Mesothelial cell of epicardium (in vitro differentiated cells): ENCODE results near the gene TXN. TPM values are rescaled to one million over a fixed set of nuclear protein-coding genes. Genes with fewer than 3 reads are reported as not detected.

ENCODE experiments used
- DNase-seq, 2 experiments: peaks; one replicate each; pipeline ENCODE4 v3.0.0; 2021; ENCODE audit warnings: low spot score in 2 of 2; ENCODE audit not compliant: unreplicated experiment in 2 of 2
- H3K27ac Mint-ChIP-seq: 2 replicates; pipeline ENCODE4 v1.8.0; 2021; ENCODE audit warnings: mixed read lengths
- H3K27me3 Mint-ChIP-seq: 2 replicates; pipeline ENCODE4 v1.8.0; 2021; ENCODE audit warnings: low read depth, mixed read lengths
- H3K36me3 Mint-ChIP-seq: 2 replicates; pipeline ENCODE4 v1.8.0; 2021; ENCODE audit warnings: mixed read lengths
- H3K4me1 Mint-ChIP-seq: 2 replicates; pipeline ENCODE4 v1.8.0; 2021; ENCODE audit warnings: mixed read lengths
- H3K4me3 Mint-ChIP-seq: 2 replicates; pipeline ENCODE4 v1.8.0; 2021; ENCODE audit warnings: mild to moderate bottlenecking, moderate library complexity, mixed read lengths
- H3K9me3 Mint-ChIP-seq: 2 replicates; pipeline ENCODE4 v1.8.0; 2021; ENCODE audit warnings: mixed read lengths
- CTCF ChIP-seq: fragments of 200-600 bp; sonication (generic); IDR thresholded peaks from one replicate; pipeline ENCODE4 v1.5.0; 2021; ENCODE audit warnings: antibody characterized with exemption; ENCODE audit not compliant: unreplicated experiment
- total RNA-seq: library from RNA; stranded (reverse); gene quantifications from 3 replicates; pipeline ENCODE4 v1.2.1, GENCODE V29; 2021

Gene TXN
- total RNA-seq, 1 donor from 2014 or later = 114 TPM

- Mint-ChIP-seq H3K36me3 (no peaks in the 10 kb centered on the region), H3K9me3 (peaks cover 11% of the 10 kb centered on the region), H3K4me3 (peak overlapping the region; percentile 8), H3K4me1 (peaks cover 5% of the 10 kb centered on the region), H3K27me3 (peaks cover 2% of the 10 kb centered on the region), H3K27ac (no peak overlapping the region)
- TF ChIP-seq CTCF = peak; percentile 92
- no peak for DNase-seq
Observed at GRCh38 chr9:110217656-110218099, 38.6 kb downstream of the TXN start.

DNA sequence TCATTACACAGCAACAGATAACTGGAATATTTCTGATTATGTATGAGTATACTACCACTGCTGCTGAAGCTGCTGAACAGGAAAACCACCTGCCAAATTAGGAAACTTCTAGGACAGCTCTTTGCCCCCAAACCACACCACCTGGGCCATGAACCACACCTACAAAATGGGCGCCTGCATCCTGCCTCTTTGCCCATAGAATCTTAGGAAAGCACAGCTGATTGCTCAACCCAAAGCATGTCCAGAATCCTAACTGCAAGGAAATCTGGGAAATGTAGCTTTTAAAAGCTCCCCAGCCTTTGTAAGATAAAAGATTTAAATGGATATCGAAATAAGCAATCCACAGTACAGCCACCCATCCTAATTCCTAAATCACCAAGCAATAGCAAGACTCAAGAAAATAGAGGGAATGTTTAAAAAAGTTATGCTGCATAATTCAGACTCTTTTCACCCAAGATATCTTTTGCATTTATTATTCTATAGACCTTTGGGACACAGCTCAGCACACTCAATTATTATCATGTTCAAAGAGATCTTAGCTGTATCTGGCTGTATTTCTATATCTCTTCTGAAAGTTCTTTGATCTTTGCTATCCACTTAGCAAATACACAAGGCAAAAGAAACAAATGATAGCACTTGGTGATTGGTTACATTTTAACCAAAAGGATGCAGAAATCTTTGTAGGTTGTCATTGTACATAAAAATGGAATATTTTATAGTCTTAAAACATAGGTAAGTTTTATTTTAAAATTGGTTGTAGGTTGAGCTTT, 41.5 kb downstream of the TXN start:
- Mint-ChIP-seq H3K36me3 (no peaks in the 10 kb centered on the region), H3K4me3 (no peak overlapping the region), H3K9me3 (peaks cover 11% of the 10 kb centered on the region), H3K27me3 (peaks cover 4% of the 10 kb centered on the region), H3K4me1 (peaks cover 5% of the 10 kb centered on the region), H3K27ac (no peak overlapping the region)
- no peak for DNase-seq
- no peak for TF ChIP-seq CTCF

GRCh38 chr9:110214090-110214489, 42.2 kb downstream of the TXN start:
- Mint-ChIP-seq H3K4me1 (peaks cover 5% of the 10 kb centered on the region), H3K27me3 (peaks cover 4% of the 10 kb centered on the region), H3K9me3 (peaks cover 11% of the 10 kb centered on the region), H3K27ac (no peak overlapping the region), H3K4me3 (no peak overlapping the region), H3K36me3 (no peaks in the 10 kb centered on the region)
- DNase-seq = no peak
- TF ChIP-seq CTCF = no peak

- H3K27ac Mint-ChIP-seq = no peak overlapping the region
- H3K36me3 Mint-ChIP-seq = no peaks in the 10 kb centered on the region
- H3K4me3 Mint-ChIP-seq = no peak overlapping the region
- H3K9me3 Mint-ChIP-seq = peaks cover 11% of the 10 kb centered on the region
- H3K4me1 Mint-ChIP-seq = peaks cover 5% of the 10 kb centered on the region
- DNase-seq = no peak
- H3K27me3 Mint-ChIP-seq = peaks cover 5% of the 10 kb centered on the region
- no peak for TF ChIP-seq CTCF
Observed at GRCh38 chr9:110213413-110214044, 42.8 kb downstream of the TXN start.

DNA sequence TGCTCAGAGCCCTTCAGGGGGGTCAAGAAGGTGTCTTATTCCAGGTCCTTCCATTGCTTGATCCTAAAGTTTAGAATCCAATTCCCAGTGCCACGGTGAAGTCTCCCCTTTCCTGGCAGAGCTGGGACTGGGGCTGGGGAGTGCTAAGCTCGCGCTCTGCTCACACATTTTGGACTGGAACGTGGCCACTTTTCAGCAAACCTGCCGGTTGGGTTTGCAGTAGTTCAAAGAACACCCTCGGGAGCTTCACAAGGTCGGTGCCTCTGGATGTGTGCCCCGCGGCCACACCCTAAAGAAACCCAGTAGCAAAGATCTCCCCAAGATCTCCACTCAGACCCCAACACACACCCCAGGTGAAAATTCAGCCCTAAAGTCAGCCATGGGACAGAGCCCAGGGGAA, 48.3 kb downstream of the TXN start, which contains the start of gene C9orf152:
Gene C9orf152 (minus strand): TSS at position 129 of the 400 bp plus-strand sequence. CDS start 580 bp downstream, outside the sequence.
- peaks cover 3% of the 10 kb centered on the region for H3K4me1 Mint-ChIP-seq
- H3K9me3 Mint-ChIP-seq = peaks cover 11% of the 10 kb centered on the region
- H3K36me3 Mint-ChIP-seq = no peaks in the 10 kb centered on the region
- DNase-seq = peak in 1 of 2 experiments; percentile 14
- H3K27me3 Mint-ChIP-seq = peaks cover 11% of the 10 kb centered on the region
- no peak for TF ChIP-seq CTCF
- H3K4me3 Mint-ChIP-seq = no peak within 1 kb of the TSS
- H3K27ac Mint-ChIP-seq = no peak within 1 kb of the TSS
